Activated CD4-positive, CD25-positive, alpha-beta regulatory T cell treated with anti-CD3 and anti-CD28 coated beads, Interleukin-2, amount 50 U/mL, for 72 hours (primary cell): Measurements from ENCODE around the gene TLN1.

Experiments
- DNase-seq: peaks from one replicate; pipeline ENCODE4 v3.0.0; 2021

The TLN1 gene

DNA sequence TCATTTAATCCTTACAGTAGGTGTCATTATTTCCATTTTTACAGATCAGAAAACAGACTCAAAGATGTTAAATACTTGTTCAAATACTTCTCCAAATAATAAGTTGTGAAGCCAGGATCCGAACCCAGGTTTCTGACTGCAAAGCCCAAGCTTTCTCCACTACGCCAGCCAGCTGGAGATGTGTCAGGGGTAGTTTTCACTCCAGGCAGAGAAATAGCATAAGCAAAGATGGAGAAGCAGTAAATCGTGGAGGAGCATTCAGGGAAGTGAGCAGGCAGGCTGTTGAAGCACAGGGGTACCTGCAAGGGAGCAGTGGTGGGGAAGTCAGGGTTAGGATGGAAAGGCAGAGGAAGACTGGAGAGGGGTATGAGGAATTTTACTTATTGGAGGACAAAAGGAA is 2.9 kb downstream of the TLN1 start:
- no peak for DNase-seq

DNA sequence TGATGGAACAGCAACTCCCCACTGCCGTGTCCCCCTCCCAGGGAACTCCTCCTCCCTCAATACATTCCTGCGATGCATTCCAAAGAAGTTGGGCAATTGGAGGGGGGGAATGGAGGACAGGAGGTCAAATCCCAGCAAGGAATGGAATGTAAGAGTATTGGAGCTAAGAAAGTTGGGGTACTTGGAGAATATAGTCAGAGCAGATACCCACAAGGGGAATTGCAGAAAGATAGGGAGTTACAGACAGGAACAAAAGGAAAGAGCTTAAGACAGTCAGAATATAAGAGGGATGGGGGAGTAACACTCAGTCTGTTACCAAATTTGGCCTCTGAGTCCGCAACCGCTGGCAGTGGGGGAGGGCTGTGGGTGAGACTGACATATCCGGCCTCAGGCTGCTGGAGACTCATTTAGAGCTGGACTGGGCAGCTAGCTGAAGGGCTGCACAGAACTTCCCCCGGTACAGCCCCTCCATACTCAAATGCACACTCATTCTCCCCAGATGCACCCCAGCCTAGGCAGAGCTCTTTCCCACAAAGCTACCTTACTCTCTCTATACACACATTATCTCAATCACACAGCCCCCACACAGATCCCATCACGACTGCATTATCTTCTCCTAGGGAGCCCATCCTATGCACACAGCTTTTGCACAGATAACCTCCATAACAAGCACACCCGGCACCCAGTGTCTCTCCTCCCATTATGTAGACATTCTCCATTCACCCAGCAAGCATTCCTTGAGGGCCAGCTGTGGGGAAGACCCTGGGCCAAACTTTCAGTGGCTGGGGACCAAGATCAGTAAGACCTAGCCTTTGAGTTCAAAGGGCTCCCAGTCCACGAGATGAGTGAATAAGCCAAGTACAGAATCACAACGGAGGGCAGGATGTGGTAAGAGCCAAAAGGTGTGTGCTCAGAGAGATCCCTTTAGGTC is 3.7 kb downstream of the TLN1 start:
- DNase-seq, result peak; percentile 68

DNA sequence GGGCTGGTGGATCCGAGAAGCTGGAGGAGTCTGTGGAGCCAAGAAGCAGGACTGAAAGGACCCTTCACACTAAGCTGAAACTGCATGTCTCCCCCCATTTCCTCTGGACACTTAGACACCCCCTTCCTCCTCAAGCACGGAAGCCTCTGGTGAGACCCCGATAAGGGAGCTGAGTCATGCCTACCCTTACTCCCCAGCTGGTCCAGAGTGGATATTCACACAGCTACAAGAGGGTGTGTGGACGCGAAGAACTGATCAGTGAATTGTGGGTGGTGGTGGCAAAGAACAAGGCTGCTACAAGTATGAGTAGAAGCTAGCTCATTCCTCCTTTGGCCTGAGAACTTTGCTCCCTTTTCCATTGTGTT is 4.3 kb downstream of the TLN1 start:
- DNase-seq, result no peak

DNA sequence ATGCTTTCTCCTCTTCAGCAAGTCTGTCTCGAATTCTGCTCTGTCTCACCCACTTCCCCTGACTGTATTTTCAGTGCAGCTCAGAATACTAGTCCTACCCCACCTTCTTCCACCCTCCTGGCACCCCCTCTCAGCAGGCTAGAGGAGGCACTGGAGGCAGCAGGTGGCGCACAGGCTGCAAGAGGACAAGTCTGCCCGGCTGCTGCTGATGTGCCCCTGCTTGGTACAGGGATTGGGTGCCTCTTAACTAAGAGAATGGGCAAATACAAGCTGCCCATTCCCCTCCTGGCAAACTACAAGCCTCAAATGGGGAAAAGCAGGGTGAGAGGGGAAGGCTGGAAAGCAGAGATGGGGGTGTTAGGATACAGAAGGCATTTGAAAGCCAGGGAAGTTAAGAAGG is 5.1 kb downstream of the TLN1 start:
- DNase-seq, result no peak

DNA sequence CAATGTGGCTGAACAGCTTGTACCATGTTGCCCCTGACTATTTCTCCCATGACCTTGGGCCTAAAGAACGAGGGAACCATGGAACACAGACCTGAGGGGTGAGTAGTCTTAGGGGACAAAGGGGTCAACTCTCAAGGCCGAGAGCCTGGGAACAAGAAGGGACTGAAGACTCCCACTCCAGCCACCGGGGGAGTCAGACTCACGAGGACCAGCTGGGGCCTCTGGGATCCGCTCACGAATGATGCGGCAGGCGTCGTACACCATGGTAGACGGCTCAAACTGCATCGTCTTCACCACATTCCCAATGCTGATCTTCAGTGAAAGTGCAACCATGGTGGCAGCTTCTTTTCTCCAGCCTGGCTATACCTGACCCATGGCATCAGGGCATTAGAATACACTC is 6.6 kb downstream of the TLN1 start:
- DNase-seq, result no peak

DNA sequence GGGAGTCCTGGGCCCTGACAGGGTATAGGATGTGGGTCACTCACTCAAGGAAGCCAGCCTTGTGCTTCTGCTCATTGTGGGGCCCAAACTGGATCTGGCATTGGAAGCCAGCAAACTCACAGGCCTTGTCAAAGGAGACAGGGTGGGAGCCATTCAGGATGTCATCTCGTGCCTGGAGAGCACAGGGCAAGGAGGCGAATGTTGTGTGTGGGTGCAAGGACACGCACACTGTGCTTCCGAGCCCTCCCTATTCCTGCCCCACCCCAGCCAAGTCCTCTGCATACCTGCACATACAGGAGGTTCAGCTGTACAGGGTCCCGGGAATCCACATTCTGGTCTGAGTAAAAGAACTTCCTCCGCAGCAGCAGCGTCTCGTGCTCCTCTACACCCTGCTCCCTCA is 8.1 kb downstream of the TLN1 start:
- no peak for DNase-seq

DNA sequence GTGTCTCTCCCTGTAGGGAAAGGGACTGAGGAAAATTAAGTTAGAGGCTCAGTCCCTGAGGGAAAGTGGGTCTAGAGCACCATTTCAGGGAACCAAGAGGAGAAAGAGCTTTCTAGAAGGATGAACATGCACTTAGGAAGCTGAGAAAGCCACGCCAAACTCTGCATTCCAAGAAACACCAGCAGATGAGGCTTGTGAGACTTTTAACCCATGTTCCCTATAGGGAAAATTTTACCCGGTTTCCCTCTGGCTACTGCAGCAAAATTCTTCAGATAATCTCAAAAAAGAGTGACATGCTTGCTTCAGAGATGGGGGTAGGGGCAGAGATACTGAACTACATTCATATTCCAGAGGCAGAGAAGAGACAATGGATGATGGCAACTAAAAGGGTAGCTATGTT is 8.6 kb downstream of the TLN1 start:
- no peak for DNase-seq

DNA sequence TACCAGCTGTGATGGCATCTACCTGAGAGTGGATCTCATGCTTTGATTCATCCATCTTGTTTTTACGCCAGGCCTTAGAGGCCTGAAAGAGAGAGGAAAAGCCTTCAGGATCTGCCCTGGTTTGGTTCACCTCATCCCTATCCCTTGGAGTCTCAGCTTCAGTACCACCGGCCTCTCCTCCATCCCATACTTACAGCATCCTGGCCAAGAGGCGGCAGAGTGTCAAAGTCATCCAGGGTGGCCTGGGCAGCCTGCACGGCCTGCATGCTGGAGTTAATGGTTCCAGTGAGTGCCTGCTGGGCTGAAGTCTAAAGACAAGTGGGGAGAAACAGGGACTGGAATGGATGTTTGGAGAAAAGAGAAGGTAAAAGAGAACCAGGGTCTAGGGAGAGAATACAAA is 12.4 kb downstream of the TLN1 start:
- DNase-seq, result no peak

DNA sequence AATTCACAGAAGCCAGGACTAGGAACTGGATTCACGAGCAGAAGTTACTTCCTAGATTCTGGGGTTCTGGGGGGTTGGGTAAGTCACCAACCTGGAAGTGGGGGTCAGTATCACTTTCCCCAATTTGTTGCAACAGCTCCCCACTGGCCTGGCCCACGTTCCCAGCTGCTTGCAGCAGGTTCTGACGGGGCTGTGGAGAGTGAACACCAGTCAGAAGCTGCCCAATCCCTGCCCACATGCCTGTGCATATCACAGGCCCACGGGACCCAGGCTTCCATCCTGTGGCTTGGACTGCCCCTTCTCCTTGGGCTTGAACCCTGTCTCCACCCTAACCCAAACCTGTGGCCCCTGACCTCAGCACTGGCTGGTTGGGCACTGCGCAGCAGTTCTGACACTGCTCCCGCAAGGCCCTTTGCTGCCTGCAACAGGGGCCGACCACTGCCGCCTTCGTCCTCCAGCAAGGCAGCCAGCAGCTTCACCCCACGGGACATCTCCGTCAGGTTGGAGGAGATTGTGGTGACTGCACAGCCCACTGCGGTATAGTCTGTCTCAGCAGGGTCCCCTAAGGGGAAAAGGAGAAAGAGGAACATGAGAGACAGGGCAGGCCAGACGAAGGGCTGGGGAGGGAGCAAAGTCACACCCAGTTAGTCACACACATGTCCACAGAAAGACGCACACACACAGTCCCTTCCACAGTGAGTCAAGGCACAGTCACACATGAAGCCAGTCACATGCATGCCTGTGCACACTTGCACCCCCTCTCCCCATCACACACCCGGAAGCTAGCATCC is 13.1 kb downstream of the TLN1 start:
- DNase-seq, result no peak

DNA sequence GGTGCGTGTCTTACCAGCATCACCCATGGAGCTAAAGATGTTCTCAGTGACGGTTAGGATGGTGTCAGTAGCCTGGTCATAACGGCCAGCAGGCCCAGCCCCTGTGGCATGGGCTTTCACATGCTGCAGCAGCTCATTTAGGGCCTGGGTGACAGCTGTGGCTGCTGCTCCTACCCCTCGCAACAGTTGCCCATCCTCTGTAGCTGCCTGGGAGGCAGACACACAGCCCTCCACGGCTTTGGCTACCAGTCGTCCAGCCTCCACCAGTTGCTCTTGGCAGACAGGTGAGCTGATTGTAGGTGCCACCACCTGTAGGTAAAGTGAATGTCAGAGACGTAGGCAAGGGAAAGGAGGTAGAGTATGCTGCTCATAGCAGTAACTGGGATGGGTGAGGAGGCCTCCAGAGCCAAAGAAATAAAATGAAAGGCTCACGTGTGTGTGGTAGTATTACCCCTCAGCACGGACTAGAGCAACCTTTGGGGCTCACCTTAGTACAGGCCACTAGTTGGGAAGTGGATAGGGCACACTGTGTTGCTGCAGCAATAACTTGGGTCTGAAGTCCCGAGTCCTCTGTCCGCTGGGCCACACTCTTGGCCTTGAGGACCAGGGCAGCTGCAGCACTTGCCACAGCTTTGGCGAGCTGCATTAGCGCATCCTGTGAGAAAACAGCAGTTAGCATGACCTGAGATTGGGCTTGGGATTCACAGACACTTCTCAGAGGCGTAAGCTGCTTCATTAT is 14.7 kb downstream of the TLN1 start:
- DNase-seq, result no peak

DNA sequence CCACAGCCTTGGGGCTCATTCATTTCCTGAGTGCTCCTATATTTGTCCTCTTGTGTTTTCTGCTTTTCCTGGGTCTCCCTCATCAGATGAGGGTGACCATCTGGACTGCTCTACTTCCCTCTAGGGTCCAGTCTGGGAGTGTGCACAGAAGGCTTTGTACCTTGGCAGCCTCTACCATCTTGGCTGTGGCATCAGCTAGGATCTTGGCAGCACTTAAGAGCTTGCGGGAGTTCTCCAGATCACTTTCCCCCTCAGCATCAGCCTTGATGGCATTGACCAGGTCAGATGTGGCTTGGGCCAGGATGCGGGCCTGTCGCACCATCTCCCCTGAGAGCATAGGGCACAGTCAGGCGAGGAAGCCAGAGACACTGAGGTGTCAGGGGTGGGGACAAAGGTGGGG is 15.8 kb downstream of the TLN1 start:
- no peak for DNase-seq

DNA sequence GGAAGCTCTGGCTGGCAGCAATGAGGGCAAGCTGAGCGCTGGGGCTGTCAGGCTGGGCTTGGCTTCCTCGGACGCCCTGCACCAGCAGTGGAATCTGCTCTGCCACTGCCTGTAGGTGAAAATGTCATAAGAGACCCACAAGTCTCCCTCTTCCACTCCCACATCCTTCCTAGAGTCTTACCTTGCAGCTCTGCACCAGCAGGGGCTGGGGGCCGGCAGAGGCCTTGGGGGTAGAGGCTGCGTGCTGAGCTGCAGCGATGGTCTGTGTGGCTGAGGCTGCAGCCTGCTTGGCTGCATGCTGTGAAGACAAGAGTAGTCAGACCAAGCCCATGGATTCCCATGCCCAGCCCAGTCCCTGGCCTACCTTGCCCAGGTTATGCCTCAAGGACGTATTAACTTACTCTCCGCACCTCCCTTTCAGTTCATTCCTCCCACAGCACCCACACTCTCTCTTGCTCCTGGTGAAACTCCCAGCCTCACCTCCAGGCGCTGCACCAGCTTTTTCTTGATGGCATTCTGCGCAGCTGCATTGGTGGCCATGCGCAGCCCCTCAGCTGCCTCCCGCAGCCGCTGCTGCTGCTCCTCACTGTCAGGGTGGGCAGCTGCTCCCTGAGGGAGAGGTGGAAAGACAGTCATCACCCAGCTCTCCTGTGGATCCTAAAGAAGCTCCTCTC is 17.3 kb downstream of the TLN1 start:
- DNase-seq, result no peak

DNA sequence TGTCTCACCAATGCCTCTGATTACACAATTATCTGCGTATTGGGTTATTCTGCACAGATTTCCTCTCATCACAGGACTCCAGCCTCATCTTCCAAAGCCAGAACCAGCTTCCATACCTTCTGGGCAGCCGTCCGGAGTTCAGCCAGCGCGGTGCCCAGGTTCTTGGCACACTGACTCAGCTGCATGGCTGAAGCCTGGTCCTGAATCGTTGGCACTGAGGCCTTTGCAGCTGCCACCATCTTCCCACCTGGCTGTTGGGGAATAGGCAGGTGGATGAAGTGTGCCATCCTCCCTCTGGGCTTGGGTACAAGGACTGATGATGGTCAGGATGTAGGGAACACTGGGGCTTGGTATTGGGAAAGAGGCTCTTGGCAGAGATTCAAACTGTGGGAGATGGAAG is 17.9 kb downstream of the TLN1 start:
- DNase-seq, result no peak

DNA sequence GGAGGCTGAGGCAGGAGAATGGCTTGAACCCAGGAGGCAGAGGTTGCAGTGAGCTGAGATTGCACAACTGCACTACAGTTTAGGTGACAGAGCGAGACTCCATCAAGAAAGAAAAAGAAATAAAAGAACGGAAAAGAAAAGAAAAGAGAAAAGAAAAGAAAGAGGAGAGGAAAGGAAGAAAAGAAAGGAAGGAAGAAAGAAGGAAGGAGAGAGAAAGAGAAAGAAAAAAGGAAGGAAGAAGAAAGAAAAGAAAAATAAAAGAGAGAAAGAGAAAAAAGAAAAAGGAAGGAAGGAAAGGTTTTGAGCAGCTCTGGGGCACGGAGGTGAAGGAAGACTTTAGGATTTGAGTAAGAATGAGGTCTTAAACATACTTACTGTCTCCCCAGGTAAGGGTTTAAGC is 18.4 kb downstream of the TLN1 start:
- DNase-seq, result no peak

DNA sequence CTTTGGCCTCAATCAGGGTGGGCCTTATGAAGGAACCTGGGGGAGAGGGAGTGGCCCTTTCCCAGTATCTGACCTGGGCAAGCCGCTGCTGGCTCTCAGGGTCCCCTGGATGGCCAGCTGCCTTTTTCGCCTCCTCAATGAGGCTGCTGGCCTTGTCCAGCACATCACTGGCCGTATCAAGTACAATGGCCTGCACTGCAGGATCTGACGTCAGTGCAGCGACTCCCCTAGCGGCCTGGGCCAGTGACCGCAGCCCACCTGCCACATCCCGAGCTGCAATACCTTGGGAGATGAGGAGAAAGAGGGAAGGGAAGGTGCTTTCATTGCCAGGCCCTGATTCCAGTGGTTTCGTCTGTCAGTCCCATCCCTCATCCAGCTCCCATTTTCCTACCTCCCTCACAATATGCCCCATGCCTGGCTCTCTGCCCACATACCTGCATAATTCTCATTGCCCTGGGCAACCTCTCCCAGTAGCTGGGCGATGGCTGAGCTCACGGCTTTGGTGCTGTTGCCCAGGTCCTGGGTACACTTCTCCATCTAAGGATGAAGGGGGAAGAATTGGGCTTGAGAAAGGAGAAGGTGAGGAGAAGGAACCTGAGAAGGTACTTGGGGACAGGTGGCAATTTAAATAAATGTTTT is 19.1 kb downstream of the TLN1 start:
- no peak for DNase-seq

DNA sequence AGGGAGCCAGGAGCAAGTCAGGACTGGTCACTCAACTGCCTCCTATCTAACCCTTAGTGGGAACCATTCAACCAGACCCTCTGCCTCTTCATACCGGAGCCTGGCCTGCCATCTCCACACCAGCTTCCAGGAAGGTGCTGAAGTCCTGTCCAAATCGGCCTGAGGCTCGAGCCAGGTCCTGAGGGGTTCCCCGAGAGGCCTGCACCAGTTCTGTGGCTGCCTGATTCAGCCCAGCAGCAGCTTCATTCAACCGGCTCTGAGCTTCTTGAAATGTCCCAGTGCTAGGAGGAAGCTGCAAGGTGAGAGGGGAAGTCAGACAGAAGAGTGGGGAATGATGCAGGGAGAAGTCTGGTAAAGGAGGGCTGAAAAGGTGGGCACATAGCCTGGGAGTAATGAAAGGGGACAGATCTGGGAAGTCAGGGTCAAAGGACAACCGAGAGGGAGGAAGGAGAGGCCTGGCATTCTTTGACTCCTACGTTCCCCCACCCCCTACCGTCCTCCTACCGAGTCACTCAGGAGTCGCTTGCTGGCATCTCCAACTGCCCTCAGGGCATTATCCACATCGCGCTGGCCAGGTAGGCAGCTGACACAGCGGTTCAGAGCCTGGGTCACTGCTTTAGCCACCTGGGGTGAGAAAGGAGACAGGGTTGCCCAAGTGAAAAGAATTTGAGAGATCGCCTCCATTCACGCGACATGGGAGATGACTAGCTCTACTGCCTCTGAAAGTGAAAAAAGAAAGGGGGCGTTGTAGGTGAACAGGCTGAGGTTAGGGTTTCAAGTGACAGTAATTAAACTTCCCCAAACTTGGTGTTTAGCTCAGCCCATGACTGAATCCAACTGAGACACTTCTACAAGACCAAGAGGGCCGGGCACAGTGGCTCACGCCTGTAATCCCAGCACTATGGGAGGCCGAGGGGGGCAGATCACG is 20.2 kb downstream of the TLN1 start:
- DNase-seq, result no peak

DNA sequence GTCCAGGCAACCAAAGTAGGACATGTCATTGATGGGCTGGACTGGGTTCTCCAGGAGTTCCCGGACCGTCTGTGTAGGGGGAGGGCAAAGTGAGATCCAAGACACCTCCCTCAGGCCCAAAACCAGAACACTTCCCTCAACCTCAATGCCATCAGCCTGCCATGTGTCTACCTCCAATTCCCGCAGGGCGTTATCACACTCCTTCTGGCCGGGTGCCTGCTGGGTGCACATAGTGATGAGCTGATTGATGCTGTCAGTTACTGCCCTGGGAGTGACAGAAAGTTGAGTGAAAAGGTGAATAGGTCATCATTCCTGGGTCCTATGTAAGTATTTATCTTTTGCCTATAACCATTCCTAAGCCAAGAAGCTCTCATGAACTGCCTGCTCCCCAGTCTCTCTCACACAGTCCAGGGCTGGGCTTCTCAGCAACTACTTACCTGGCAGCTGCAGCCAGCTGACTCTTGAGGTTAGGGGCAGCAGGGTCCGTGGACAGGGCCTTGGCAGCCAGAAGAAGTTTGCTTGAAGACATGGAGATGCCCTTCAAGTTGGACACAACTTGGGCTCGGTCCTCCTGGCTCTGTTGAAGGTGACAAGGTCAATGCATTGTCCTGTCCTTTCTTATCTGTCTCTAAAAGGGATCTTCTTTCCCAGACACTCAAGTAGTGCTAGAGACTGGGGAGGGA is 21.0 kb downstream of the TLN1 start:
- DNase-seq, result no peak

DNA sequence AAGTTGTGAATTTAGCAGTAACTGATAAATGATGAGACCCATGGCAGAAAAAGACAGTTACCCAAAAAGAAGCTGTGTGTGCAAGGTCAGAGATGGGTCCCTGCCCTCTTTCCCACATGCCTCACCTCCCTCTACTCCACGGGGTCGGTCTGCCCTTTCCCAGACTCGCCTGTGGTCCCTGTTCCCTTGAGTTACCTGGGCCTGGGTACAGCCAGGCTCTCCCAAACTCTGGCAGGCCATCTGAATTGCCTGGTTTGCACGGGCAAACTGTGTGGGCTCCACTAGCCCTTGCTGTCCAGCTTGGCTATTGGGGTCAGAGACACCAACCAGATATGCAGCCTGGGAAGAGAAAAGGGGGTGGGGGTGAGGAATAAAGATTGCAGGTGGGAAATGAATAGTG is 23.8 kb downstream of the TLN1 start:
- DNase-seq, result no peak

DNA sequence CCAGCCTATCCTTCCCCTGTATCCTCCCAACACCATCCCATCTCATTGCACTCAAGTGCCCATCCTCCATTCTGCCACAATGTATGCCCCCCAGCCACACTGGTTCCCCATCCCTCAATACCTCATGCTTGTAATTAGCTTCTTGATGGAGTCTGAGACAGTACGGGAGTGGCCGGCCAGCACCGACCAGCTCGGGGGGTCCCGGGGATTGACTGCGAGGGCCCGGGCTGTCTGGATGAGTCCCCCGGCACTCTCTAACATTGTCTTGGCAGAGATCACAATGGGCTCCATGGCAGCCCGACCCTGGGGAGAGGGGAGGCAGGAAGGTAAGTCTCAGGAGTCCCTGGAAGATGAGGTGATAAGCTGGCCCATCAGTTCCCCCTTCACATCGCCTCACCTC is 25.0 kb downstream of the TLN1 start:
- no peak for DNase-seq

DNA sequence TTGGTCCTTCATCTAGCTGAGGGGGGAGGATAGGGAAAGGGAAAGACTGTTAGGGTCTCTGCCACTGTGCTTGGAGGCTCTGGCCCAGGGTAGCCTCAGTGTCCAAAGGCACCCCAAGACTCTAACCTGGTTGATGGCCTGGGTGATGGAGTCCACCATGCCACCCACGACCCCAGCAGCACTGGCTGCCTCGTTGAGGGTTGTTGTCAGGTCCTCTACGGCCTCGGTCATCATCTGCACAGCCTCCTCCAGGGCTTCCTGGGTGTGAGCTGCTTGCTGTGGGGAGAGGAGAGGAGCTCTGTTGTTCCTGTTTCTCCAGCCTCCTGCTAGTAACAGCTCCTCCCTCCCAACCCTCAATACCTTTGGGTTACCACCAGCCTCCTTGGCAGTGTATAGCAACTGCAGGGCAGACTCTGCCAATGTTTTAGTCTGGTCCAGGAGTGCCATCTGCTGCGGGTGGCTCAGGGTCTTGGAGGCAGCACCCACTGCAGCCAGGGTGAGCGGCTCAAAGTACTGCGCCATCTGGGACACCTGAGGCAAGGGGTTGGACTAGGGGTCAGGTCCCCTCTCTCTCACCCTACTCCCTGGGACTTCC is 26.1 kb downstream of the TLN1 start:
- DNase-seq, result no peak
